Activated B cell treated with CpG ODN at 0.5 μM for 24 hours (primary cell): ENCODE data around the gene AGAP1. TPM values are rescaled to one million over a fixed set of nuclear protein-coding genes. Genes with fewer than 3 reads are reported as not detected.
"Not testable (repeated sequence)": the region's sequence is repeated elsewhere in the genome, so short reads cannot be mapped to it uniquely, and the experiment has no call there.

ENCODE experiments used
- ATAC-seq: fragments of 200-7000 bp; cut with Tn5 transposase; one replicate; pipeline ENCODE4 v1.10.0; 2021; ENCODE audit warnings: low read depth, mild to moderate bottlenecking, moderate library complexity
- CTCF ChIA-PET: fragments of 350-600 bp; sonication (Branson Sonifier 250); formaldehyde crosslinking; loops from one replicate; lab custom pipeline; 2021; ENCODE audit warnings: antibody characterized with exemption; lab: Charles Lee
- POLR2A ChIA-PET: fragments of 350-600 bp; sonication (Branson Sonifier 250); formaldehyde crosslinking; loops from one replicate; lab custom pipeline; 2021; ENCODE audit warnings: antibody characterized with exemption; lab: Charles Lee
- DNase-seq: peaks from one replicate; pipeline ENCODE4 v3.0.0; 2022
- H3K27ac Mint-ChIP-seq: one replicate; pipeline ENCODE4 v1.8.0; 2020; ENCODE audit warnings: mixed read lengths
- H3K27me3 Mint-ChIP-seq: one replicate; pipeline ENCODE4 v1.8.0; 2021; ENCODE audit warnings: mixed read lengths
- H3K36me3 Mint-ChIP-seq: one replicate; pipeline ENCODE4 v1.8.0; 2021; ENCODE audit warnings: low read depth, mixed read lengths
- H3K4me1 Mint-ChIP-seq: one replicate; pipeline ENCODE4 v1.8.0; 2021; ENCODE audit warnings: mixed read lengths
- H3K4me3 Mint-ChIP-seq: one replicate; pipeline ENCODE4 v1.8.0; 2020; ENCODE audit warnings: mild to moderate bottlenecking, mixed read lengths
- H3K9me3 Mint-ChIP-seq: one replicate; pipeline ENCODE4 v1.8.0; 2020; ENCODE audit warnings: mixed read lengths
- intact Hi-C: fragments of 100-400 bp; cut with micrococcal nuclease; formaldehyde crosslinking; loops from one replicate; pipeline ENCODE4 v1.15.1; 2024
- total RNA-seq: library from RNA; stranded (reverse); gene quantifications from 2 replicates; pipeline ENCODE4 v1.2.3, GENCODE V29; 2022
- TF ChIP-seq, protein P1 (sequence below): fragments of 200-600 bp; IDR thresholded peaks from one replicate; pipeline ENCODE4 v1.8.0; 2022; ENCODE audit warnings: antibody characterized with exemption, mild to moderate bottlenecking

AGAP1 gene
- total RNA-seq, 1 donor from 2014 or later, result not detected

DNA sequence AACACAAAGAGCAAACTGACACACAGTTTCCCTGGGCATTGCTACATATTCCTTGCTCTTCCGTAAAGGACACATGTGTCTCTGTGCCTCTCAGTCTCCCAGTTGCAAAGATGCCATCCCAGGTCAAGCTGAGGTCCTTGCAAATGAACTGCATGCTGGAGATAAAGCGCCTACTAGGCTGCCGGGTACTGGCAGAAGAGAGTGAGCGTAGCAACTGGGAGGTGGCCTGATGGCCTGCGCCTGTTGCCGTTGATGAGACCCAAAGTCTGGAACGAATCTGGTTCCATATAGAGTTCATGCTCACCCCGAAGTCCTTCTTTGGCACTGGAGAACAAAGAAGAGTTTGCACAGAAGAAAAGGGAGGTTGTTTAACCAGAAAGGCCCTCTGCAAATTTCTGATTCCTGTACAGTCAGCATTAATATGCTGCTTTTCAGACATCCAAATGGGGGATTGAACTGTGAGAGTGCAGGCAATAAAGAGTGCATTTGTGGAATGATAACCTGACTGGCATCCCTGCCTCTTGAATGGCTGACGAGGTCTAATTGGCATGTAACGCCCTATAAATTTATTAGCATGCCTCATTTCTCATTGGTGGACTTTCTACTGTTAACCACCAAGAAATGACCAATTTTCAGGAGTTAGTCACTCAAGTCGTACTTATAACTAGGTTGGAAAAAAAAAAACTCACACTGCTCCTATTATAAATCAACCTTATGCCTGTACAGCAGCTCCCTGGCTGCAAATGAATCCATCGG, 595.6 kb downstream of the AGAP1 start:
- no peak overlapping the region for H3K27ac Mint-ChIP-seq

DNA sequence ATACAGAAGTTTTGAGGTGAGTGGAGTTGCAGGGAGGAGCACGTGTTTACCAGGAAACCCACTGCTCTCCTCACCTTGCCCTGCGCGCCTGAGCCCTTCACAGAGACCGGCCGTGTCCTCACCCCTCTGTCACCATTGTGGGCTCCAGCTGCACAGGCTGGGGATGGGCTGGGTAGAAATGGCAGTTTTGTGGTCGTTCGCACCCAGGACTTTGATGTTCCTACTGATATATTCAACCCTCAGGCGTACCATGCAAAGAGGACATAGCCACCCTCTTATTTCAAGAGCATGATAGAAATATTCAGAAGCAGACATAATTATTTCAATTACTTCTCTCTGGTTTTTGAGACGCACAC, 596.2 kb downstream of the AGAP1 start:
- H3K4me1 Mint-ChIP-seq, result no peaks in the 10 kb centered on the region
- no peak overlapping the region for H3K27ac Mint-ChIP-seq
- ChIA-PET POLR2A (no interaction called here), CTCF (no interaction called here)
- DNase-seq (no peak), ATAC-seq (no peak)
- no peaks in the 10 kb centered on the region for H3K36me3 Mint-ChIP-seq
- TF ChIP-seq, protein P1, sequence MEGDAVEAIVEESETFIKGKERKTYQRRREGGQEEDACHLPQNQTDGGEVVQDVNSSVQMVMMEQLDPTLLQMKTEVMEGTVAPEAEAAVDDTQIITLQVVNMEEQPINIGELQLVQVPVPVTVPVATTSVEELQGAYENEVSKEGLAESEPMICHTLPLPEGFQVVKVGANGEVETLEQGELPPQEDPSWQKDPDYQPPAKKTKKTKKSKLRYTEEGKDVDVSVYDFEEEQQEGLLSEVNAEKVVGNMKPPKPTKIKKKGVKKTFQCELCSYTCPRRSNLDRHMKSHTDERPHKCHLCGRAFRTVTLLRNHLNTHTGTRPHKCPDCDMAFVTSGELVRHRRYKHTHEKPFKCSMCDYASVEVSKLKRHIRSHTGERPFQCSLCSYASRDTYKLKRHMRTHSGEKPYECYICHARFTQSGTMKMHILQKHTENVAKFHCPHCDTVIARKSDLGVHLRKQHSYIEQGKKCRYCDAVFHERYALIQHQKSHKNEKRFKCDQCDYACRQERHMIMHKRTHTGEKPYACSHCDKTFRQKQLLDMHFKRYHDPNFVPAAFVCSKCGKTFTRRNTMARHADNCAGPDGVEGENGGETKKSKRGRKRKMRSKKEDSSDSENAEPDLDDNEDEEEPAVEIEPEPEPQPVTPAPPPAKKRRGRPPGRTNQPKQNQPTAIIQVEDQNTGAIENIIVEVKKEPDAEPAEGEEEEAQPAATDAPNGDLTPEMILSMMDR, result no peak
- intact Hi-C loops, result no loop called here
- no peaks in the 10 kb centered on the region for H3K9me3 Mint-ChIP-seq
- no peak overlapping the region for H3K4me3 Mint-ChIP-seq
- H3K27me3 Mint-ChIP-seq, result peaks cover 2% of the 10 kb centered on the region

More for the DNA sequence above, 595.6 kb downstream of the AGAP1 start:
- Mint-ChIP-seq H3K4me3 (no peak overlapping the region), H3K9me3 (no peaks in the 10 kb centered on the region), H3K4me1 (no peaks in the 10 kb centered on the region), H3K27me3 (peaks cover 2% of the 10 kb centered on the region), H3K36me3 (no peaks in the 10 kb centered on the region)
- ATAC-seq, result no peak
- intact Hi-C loops, result no loop called here
- ChIA-PET POLR2A (no interaction called here), CTCF (no interaction called here)
- TF ChIP-seq, protein P1, result no peak
- no peak for DNase-seq

DNA sequence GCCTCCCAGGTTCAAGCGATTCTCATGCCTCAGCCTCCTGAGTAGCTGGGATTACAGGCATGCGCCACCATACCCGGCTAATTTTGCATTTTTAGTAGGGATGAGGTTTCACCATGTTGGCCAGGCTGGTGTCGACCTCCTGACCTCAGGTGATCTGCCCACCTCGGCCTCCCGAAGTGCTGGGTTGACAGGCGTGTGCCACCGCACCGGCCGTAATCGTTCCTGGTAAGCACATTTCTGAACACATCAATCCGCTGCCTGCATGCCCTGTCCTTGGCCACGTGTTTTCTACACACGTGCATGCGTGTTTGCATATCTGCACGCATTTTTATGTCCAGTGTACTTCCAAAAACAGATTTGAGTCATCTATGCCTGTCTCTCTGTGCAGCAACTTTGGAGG, 597.0 kb downstream of the AGAP1 start:
- H3K27ac Mint-ChIP-seq, ATAC-seq, H3K4me3 Mint-ChIP-seq, DNase-seq, H3K4me1 Mint-ChIP-seq, CTCF ChIA-PET, H3K36me3 Mint-ChIP-seq, H3K9me3 Mint-ChIP-seq, H3K27me3 Mint-ChIP-seq, intact Hi-C loops, POLR2A ChIA-PET: not testable (repeated sequence)

DNA sequence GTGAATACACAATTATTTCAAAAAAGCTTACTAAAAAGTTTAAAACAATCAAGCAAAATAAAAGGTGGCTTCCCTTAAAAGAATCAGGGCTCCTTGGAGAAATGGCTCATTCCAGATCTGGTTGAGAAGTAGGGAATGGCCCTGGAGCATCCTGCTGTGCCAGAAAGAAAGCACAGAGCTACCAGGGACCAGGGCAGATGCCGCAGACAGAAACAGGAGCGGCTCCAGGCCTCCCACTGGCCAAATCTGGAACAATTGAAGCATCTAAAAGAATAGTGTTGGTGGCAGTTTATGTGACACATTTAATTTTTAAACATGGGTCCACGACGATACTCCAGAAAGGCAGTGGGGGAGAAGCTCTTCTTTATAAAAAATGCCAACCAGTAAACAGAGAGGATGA, 598.9 kb downstream of the AGAP1 start:
- Mint-ChIP-seq H3K27ac (no peak overlapping the region), H3K36me3 (no peaks in the 10 kb centered on the region), H3K27me3 (no peaks in the 10 kb centered on the region), H3K9me3 (no peaks in the 10 kb centered on the region), H3K4me1 (no peaks in the 10 kb centered on the region), H3K4me3 (no peak overlapping the region)
- DNase-seq (no peak), ATAC-seq (no peak)
- ChIA-PET POLR2A (no interaction called here), CTCF (no interaction called here)
- intact Hi-C loops, result no loop called here
- TF ChIP-seq, protein P1, result no peak

DNA sequence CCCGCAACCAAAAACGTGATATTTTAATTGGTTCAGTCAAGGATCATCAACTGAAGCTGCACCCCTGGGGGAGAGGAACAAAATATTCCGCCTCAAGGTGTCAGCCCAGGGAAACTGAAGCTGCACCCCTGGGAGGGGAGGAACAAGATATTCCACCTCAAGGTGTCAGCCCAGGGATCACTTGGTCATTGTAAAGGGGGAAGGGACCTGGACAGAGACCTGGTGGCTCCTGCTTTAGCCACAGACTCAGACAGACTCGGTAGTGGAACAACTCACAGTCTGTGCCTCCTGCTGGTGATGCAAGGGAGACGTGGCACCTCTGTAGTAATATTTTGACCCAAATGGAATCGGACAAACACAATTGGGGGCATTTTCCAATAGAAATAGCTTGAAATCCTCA, 599.3 kb downstream of the AGAP1 start:
- TF ChIP-seq, protein P1, result no peak
- intact Hi-C loops, result no loop called here
- no peaks in the 10 kb centered on the region for H3K36me3 Mint-ChIP-seq
- CTCF ChIA-PET, result no interaction called here
- H3K27me3 Mint-ChIP-seq, result no peaks in the 10 kb centered on the region
- H3K27ac Mint-ChIP-seq, result no peak overlapping the region
- POLR2A ChIA-PET, result no interaction called here
- H3K4me3 Mint-ChIP-seq, result no peak overlapping the region
- no peaks in the 10 kb centered on the region for H3K9me3 Mint-ChIP-seq
- no peak for ATAC-seq
- DNase-seq, result no peak
- no peaks in the 10 kb centered on the region for H3K4me1 Mint-ChIP-seq

DNA sequence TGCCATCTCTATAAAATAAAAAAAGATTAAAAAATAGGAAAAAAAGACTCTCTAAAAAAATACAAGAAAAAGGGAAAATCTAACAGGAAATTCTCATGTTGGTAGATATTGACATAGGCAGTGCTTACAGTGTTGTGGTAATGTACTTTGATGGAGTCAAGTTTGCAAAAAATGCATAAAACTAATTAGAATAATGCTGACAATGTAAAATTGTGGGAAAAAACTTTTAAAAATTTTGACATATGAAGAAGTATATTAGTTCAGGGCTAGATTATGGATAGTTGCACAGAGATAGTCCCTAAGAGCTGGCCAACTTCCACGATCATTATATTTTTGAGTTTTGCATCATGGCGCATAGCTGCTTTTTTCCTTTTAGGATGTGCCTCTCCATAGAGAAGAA, 601.7 kb downstream of the AGAP1 start:
- intact Hi-C loops, result no loop called here
- no peak overlapping the region for H3K4me3 Mint-ChIP-seq
- CTCF ChIA-PET, result no interaction called here

More for the DNA sequence above, 601.7 kb downstream of the AGAP1 start:
- Mint-ChIP-seq H3K27ac (no peak overlapping the region), H3K27me3 (no peaks in the 10 kb centered on the region), H3K9me3 (no peaks in the 10 kb centered on the region), H3K36me3 (no peaks in the 10 kb centered on the region), H3K4me1 (no peaks in the 10 kb centered on the region)
- TF ChIP-seq, protein P1, result no peak
- POLR2A ChIA-PET, result no interaction called here
- ATAC-seq, result no peak
- no peak for DNase-seq
